Hematopoietic multipotent progenitor cell treated with erythropoietin and hydrocortisone succinate and interleukin-3 and kit ligand, for 6 days (in vitro differentiated cells): ENCODE data around the gene AKAP1.

Experiments used
- DNase-seq: peaks from one replicate; pipeline ENCODE4 v3.0.0-alpha.2; 2015

Gene AKAP1

DNA sequence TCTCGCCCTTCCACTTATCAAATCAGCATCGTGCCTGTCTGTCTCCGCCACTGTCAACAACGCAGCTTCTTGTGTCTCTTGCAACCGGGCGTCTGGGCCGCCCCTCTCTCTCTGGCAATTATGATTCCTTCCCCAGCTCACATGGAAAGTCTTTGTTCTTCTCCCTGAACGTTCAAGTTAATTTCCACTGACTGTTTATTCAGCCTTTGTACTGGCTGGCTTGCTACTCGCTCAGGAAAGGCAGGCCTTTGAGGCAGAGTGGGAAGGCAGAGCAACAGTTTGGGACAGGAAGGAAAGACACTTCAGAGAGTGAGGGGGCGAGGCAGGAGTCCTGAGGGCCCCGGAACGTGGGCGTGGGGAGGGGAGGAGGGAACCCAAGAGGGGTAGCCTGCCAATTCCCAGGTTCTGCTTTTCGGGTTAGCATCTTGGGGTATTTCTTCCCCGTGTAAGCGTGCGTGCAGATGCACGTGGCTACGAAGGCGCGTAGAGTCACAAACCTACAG is 50.8 kb downstream of the AKAP1 start:
- DNase-seq = no peak

DNA sequence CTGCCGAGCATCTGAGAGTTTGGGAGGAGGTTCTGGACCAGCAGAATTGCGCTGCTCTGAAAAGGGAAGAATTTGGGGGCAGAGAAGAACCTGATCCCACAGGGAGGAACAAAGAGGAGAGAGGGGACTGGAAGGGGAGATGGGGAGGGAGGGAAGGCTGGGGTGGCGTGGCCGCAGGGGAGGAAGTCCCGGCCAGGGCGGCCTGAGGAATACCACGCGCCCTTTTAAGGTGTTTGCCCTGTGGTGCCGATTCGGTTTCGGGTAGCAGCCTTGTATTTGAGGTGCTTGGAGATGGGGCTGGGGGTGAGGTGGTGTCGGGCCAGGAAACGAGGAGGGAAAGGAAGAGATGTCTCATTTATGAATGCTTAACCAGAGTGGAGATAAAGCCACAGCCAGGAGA is 51.3 kb downstream of the AKAP1 start:
- DNase-seq = no peak

DNA sequence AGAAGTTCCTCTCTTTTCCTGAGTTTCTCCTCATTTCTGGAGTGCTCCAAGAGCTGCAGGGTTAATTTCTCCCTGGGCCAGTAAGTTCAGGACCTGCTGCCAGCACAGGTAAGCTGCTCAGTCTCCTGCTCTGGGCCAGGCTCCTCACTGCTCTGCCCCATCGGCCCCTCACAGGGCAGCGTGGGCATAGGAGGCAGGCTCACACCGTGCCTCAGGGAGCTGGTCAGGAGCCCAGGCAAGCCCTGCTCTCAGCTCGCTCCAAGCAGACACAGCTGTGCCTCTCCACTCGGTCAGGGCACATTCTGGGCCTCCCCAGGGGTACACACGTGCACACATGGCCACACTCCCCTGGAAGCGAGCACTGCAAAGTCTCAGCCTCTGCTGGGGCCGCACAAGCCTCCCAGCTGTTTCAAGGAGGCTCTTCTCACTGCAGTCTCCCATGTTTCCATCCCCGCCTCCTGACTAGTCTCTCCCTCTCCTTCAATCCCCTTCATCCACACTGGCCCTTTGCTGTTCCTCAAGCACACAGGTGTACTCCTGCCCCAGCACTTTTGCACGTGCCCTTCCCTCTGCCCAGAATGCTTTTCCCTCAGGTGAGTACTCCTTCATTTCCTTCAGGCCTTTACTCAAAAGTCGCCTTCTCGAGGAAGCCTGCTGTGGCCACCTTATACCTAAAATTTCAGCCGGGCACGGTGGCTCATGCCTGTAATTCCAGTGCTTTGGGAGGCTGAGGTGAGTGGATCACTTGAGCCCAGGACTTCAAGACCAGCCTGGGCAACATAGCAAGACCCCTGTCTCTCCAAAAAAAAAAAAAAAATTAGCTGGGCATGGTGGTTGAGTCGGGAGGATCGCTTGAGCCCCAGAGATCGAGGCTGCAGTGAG is 53.2 kb downstream of the AKAP1 start:
- no peak for DNase-seq

DNA sequence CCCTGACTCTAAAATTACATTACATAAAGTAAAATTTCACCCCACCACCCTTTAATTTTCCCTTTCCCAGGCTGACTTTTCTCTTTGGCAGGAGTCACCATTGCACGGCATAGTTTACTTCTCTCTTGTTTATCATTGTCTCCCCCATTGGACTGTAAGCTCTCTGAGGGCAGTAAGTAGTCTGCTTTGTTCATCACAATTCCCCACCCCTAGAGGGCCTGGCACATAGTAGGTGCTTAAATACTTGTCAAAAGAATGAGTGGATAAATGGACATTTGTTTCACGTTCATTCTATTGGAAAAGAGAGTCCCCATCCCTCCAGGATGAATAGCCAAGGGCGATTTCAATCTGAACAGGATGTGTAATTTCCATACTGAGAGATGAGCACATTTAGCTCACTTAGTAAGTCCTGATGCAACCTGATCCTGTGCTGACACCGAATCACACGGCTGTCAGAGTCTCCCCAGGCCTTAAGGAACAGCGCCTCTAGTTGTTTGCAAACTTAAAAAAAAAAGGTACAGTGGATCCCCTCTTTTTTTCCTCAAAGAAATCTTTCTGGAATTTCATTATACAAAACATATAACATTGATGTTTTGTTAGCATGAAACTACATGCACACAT is 54.0 kb downstream of the AKAP1 start:
- DNase-seq = no peak

DNA sequence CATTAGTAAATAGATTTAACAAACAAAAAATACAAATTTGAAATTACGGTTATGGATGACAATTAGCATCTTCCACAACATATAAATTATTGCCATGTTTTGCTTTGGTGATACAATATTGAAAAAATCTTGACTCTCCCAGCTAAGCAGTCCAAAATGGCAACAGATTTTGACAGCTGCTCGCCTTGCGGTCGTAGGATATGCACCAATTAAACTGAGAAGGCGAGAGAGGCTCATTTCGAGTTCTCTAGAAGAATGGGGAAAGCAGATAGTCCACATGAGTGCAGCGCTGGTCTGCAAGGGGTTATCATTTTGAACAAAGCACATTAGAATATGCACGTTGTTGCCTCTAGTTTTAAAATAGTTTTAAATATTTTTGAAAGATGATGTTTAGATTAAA is 55.3 kb downstream of the AKAP1 start:
- DNase-seq = no peak

DNA sequence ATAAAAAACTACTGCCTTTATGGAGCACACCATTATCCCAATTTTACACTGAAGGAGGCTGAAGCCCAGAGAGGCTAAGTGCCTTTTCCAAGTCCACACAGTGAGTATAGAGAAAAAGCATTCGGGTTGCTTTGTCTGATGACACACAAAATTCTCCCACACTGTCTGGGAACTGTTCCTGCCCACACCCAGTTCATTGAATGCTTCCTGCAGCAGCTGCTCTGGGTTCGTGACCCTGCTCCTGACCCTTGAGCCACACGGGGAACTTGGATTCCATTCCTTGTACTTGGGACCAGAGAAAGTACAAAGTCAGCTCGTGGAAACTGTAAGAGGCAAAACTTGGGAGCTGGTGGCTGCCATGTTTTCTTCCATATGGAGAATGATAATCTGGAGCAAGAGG is 57.9 kb downstream of the AKAP1 start:
- DNase-seq = no peak

DNA sequence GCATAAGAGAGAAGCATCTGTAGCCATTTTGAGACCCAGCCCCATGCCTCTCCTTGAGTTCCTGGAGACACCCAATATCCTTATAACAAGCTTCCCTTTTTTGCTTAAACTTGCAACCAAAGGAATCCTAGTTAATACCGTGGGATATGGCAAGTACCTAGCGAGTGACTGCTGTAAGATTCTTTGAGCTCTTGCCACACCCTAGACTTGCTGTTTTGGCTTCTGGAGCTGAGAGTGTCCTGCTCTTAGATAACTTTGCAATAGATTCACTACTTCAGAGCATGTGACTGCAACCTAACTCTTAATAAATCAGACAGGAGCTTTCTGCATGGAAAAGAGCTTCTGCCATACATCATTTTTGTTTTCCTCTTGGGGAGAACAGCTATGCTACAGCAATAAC is 58.3 kb downstream of the AKAP1 start:
- DNase-seq = no peak

DNA sequence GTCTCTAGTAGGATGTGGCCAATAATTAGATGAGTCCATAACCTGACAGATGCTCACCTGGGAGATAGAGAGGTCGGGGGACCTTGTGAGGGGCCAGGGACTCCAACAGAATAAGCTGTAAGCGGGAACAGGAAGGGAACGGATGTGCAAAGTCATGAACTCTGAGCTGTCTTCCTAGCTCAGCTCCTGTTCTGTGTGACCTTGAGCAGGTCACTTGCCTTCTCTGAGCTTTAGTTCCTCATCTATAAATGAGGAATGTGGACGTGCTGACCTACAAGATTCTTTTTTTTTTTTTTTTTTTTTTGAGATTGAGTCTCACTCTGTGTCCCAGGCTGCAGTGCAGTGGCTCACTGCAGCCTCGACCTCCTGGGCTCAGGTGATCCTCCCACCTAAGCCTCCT is 58.9 kb downstream of the AKAP1 start:
- DNase-seq = no peak

DNA sequence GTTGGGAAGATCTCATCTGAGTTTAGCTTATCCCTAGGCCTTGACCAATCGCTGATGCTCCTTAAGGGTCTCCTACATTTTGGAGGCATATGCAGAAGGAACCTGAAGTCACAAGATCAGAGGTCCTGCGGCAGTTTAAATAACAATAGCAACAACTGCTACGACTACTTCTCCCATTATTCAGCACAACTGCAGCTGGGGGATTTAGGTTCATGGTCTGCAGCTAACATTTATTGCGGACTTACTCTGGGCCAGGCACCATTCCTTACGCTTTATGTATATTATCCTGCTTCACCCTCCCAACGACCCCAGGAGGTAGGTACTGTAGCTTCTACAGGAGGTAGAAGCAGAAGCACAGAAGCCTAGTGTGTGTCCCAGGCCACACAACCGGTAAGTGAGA is 59.5 kb downstream of the AKAP1 start:
- no peak for DNase-seq

DNA sequence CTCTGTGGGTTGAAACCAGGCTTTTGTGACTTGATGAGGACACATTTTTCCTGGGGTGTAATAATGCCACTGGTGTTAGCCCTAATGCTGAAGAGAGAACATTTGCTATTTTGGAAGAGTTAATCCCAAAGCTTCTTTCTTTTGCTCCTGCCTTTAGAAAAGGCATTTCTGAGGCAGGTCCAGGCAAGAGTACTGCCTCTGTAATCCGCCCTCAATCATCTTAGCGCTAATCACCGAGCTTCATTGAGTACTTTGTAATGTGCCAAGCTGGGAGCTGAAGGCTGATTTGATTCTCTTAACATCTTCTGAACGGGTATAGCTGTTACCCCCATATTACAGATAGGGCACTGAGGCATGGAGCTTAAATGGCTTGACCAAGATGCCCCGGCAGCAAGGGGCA is 60.3 kb downstream of the AKAP1 start:
- no peak for DNase-seq

DNA sequence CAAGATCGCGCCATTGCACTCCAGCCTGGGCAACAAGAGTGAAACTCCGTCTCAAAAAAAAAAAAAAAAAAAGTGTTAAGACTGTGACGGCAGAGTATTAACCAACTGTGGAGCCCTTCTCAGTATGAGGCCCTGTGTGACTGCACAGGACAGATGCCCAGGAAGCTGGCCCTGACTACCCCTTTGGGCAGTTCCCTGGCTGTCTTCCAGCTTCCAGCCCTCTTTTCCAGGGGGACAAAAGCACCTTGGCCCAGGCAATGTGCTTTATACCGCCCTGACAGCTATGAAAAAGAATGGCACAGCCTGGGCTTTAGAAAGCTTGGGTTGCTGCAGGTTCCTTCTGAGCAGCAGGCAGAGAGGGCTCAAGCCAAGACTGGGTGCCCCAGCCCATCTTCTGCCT is 61.2 kb downstream of the AKAP1 start:
- DNase-seq = no peak

DNA sequence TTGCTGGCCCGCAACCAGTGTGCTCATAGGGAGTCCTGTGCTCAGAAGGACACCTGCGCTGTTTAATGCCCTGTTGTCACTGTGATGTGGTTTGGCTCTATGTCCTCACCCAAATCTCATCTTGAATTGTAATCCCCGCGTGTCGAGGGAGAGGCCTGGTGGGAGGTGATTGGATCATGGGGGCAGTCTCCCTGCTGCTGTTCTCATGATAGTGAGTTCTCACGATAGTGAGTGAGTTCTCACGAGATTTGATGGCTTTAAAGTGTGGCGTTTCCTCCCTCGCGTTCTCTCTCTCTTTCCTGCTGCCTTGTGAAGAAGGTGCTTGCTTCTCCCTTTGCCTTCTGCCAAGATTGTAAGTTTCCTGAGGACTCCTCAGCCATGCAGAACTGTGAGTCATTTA is 66.8 kb downstream of the AKAP1 start:
- no peak for DNase-seq

DNA sequence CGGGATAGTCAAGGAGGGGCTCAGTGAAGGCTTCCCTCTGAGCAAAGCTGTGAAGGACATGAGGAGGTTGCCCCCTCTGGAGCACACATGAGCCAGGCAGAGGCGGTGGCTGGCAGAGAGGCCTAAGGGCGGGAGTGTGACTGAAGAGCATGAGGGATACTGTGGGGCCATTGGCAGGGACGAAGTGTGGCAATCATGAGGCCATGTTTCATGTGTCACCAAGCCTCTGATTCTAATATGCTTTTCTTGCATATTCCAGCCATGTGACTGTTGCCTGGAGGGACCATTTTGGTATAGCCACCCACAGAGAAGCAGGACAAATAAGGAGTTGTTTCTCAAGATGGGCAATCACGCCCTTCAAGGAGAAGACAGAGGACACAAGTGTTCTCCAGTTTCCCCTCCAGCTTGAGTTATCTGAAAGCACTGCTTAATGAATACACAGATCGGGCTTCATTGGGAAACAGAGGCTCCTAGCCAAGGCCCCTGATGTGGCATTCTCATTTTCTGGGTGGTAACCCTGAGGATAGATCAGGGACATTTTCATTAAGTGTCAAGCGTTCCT is 68.0 kb downstream of the AKAP1 start:
- no peak for DNase-seq

DNA sequence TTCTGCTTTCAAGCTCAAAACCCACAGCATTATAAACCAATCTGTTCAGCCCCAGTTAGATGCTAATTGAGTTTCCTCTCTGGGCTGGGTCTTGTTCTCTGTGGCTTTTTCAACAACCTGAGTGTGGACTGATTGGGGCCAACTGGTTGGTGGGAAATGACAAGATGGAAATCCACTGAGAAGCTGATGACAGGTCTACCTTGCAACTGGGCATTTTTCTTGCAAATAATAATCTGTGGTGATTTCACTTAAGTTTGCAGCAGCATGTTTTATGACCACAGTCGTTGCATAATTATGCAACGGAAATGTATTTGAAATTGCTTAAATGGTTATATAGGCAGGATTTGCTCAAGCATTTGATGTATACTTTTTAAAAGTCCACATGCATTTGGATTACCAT is 69.9 kb downstream of the AKAP1 start:
- peak; percentile 52 for DNase-seq

DNA sequence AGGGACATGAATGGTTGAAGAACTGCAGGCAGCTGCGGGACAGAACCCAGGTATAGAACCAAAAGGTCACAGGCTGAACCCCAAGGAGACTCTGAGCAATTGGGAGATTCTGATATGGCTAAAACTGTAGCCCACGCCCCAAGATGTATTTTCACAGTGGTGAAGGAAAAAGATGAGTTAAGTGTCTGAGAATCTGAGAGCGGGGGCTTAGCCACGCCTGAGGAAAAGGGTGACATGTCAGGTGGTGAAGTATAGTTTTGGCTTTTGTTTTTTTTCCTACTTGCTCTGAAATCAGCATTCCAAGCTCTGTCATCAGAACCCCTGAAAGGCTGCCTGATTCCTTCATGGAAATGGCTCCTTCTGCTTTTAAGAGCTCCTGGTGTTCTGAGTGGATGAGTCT is 73.3 kb downstream of the AKAP1 start:
- DNase-seq = no peak

DNA sequence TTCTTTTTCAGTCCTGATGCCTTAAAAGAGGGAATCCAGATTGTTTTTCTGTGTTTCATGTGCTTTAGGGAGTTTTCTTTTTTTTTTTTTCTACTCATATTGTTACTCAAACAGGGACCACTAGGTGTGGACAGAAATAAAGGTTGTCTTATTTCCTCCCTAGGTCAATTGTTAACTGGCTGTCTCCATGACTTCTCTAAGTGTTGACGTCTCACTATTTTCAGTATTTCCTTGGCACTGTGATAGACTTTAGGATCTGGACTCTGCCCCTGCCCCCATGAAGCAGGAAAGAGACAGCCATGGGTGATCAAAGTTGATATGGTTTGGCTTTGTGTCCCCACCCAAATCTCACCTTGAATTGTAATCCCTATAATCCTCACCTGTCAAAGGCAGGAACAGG is 73.7 kb downstream of the AKAP1 start:
- DNase-seq = no peak

DNA sequence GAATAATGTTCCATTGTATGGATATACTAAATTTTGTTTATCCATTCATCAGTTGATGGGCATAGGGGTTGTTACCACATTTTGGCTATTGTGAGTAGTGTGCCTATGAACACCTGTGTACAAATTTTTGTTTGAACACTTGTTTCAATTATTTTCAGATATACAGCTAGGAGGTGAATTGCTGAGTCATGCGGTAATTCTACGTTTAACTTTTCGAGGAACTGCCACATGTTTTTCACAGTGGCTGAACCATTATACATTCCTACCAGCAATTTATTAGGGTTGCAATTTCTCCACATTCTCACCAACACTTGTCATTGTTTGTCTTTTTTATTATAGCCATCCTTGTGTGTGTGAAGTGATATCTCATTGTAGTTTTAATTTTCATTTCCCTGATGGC is 75.6 kb downstream of the AKAP1 start:
- DNase-seq = no peak

DNA sequence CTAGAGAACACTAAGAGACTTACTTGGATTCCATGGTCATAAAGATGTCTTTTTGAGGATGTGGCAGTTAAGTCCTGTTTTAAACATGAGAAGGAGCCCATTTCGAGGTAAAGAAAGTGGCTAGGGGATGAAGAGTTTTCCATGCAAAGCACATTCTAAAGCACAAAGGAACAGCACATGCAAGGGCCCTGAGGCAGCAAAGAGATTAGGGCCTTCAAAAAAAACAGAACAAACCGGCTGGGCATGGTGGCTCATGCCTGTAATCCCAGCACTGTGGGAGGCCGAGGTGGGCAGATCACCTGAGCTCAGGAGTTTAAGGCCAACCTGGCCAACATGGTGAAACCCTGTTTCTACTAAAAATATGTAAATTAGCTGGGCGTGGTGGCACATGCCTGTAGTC is 79.8 kb downstream of the AKAP1 start:
- DNase-seq = no peak

DNA sequence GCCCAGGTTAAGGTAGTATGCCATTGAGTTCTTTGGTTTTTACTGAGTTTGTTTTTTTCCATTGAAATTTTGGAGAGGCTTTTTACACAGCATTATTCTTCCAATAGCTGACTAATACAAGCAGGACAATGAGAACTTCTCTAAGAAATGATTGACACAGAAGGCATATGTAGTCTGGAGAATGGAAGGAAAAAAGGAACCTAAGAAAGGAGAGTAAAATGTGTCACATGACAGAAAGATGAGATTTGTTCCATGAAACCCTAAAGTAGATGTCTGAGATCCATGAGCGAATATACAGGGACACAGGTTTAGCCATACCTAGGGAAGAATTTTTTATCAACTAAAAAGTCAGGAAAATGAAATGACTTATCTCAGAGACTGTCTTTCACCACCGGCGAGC is 80.7 kb downstream of the AKAP1 start:
- no peak for DNase-seq

DNA sequence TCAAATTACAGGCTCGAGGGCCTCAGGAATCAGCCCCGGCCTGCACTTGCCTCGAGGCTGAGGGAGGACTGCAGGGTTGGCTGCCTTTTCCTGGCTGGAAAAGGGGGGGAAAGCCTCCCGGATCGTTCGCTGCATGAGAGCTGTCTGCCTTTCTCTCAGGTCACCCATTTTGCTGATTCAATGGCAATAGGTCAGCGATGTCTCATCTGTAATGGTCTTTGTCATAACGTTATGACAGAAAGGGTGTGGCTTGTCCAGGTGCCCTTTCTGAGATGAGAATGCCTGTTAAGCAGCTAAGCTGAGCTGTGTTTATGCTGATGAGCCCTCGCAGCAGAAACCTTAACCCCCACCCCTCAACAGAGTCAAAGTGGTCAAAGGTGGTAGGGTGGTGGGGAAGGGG is 81.8 kb downstream of the AKAP1 start:
- DNase-seq = no peak

DNA sequence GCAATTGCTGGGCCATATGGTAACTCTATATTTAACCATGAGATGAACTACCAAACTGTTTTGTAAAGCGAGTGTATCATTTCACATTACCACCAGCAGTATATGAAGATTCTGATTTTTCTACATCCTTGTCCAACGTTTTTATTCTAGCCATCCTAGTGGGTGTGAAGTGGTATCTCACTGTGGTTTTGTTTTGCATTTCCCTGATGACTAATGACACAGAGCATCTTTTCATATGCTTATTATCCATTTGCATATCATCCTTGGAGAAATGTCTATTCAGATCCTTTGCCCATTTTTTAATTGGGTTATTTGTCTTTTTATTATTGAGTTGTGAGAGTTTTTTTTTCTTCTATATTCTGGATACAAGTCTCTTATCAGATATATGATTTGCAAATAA is 83.6 kb downstream of the AKAP1 start:
- DNase-seq = no peak

DNA sequence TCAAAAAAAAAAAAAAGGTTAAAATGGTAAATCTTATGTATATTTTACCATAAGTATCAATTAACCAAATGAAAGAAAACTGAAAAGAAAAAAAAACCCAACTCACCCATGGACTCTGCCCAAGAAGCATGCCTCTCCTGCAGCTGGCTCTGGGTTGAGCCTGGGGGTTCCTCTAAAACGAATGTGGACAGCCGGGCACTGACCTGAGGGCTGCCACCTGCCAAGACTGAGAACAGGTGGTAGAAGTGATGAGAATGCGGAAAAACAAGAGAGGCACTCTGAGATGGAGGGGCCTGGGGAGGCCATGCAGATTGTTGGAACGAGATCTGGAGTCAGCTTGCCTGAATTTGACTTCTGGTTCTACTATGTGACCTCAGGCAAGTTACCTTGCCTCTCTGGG is 85.8 kb downstream of the AKAP1 start:
- no peak for DNase-seq
